ENCODE data around the gene NLRX1. TPM values are rescaled to one million over a fixed set of nuclear protein-coding genes. Genes with fewer than 3 reads are reported as not detected.

The NLRX1 gene
- total and polyA plus RNA-seq, 2 donors (not counting 3 experiments of a cell fraction or from before 2014, with no cell fraction given): 15.1 to 15.5 TPM

DNA sequence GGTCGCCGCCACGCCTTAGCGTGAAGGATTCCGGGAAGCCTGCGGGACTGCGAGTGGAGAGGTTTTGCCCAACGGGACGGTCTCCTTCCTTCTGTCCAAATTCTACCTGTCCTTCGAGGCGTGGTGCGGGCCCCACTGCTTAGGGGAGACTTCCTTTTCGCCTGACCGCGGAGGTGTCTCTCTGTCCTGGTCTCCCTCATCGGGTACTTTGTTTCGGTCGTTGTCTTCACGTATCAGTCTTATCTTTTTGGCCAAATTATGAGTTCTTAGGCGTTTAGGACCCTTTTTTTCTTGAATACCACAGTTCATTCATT is 46.8 kb upstream of the NLRX1 start:
- no peaks in the 10 kb centered on the region for H3K9me3 ChIP-seq (replicated peaks; ENCODE audit: control insufficient read depth, insufficient read depth, low read length)
- peaks cover 13% of the 10 kb centered on the region for H3K79me2 ChIP-seq (ENCODE audit: control insufficient read depth, insufficient read depth, low read length)
- BruUV-seq (replicated peaks): TSS peak; percentile 80

More for the DNA sequence above, 46.8 kb upstream of the NLRX1 start:
- Histone ChIP-seq H2AFZ (ENCODE audit: low read depth, low read length) (peak overlapping the region; percentile 71), H3K27ac (ENCODE audit: insufficient read depth, low read depth, low read length) (peak overlapping the region; percentile 4), H4K20me1 (replicated peaks; ENCODE audit: control insufficient read depth, extremely low read depth, insufficient read depth, low read length) (no peaks in the 10 kb centered on the region), H3K9ac (replicated peaks; ENCODE audit: extremely low read depth, insufficient read depth, low read length) (peak overlapping the region; percentile 50), H3K4me3 (replicated peaks in 1 of 3; ENCODE audit: insufficient read depth in 1 of 3, low read depth in 1 of 3, low read length in 3 of 3) (peak overlapping the region; percentile 62 to 93 (median 85)), H3K9me1 (replicated peaks; ENCODE audit: control insufficient read depth, extremely low read depth, insufficient read depth, low read length) (no peaks in the 10 kb centered on the region), H3K4me2 (ENCODE audit: insufficient read depth, low read length) (peak overlapping the region; percentile 85), H3K27me3 (ENCODE audit: control insufficient read depth in 2 of 2, insufficient read depth in 2 of 2, low read length in 2 of 2) (no peaks in the 10 kb centered on the region), H3K36me3 (ENCODE audit: control insufficient read depth in 2 of 2, extremely low read depth in 1 of 2, insufficient read depth in 2 of 2, low read length in 2 of 2) (peaks cover 0 to 7% of the 10 kb centered on the region in 2 experiments), H3K4me1 (ENCODE audit: control insufficient read depth, extremely low read depth, insufficient read depth, low read length) (peaks cover 12% of the 10 kb centered on the region)
- no peak for TF ChIP-seq JUN (IDR thresholded peaks at IDR 0.05; ENCODE audit: borderline replicate concordance, insufficient read depth, insufficient read length, low read depth)
- TF ChIP-seq POLR2A (IDR thresholded peaks at IDR 0.05; ENCODE audit: low read depth, low read length): no peak
- TF ChIP-seq FOS (IDR thresholded peaks at IDR 0.05; ENCODE audit: borderline replicate concordance, insufficient read depth, low read length): no peak
- TF ChIP-seq POLR2AphosphoS5 (IDR thresholded peaks at IDR 0.05; ENCODE audit: insufficient read depth, low read depth, low read length): no peak
- TF ChIP-seq EZH2 (IDR thresholded peaks at IDR 0.05; ENCODE audit: borderline replicate concordance, low read depth, low read length, severe bottlenecking): no peak
- TF ChIP-seq, protein P1, sequence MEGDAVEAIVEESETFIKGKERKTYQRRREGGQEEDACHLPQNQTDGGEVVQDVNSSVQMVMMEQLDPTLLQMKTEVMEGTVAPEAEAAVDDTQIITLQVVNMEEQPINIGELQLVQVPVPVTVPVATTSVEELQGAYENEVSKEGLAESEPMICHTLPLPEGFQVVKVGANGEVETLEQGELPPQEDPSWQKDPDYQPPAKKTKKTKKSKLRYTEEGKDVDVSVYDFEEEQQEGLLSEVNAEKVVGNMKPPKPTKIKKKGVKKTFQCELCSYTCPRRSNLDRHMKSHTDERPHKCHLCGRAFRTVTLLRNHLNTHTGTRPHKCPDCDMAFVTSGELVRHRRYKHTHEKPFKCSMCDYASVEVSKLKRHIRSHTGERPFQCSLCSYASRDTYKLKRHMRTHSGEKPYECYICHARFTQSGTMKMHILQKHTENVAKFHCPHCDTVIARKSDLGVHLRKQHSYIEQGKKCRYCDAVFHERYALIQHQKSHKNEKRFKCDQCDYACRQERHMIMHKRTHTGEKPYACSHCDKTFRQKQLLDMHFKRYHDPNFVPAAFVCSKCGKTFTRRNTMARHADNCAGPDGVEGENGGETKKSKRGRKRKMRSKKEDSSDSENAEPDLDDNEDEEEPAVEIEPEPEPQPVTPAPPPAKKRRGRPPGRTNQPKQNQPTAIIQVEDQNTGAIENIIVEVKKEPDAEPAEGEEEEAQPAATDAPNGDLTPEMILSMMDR (IDR thresholded peaks at IDR 0.05; ENCODE audit: extremely low read depth in 1 of 2, insufficient read depth in 1 of 2, low read depth in 1 of 2, low read length in 2 of 2): no peak
- no peak for TF ChIP-seq GATA2 (IDR thresholded peaks at IDR 0.05; ENCODE audit: insufficient read depth, insufficient read length, low read depth, low read length)
- TF ChIP-seq, protein P2, sequence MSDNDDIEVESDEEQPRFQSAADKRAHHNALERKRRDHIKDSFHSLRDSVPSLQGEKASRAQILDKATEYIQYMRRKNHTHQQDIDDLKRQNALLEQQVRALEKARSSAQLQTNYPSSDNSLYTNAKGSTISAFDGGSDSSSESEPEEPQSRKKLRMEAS (IDR thresholded peaks at IDR 0.05; ENCODE audit: insufficient read depth, insufficient read length): no peak
- no peak for TF ChIP-seq MYC (IDR thresholded peaks at IDR 0.05; ENCODE audit: low read depth, low read length)
- DNase-seq (ENCODE audit: low read depth, low spot score) (no peak), FAIRE-seq (no peak)
- intact Hi-C loops (cut with micrococcal nuclease): loop anchor here (1.0 kb wide), 3 partner anchors 14 to 47 kb away; partner anchors contain the start of genes C2CD2L and NLRX1
- POLR2A ChIA-PET: interaction anchor here (0.6 to 2.0 kb wide), 5 partner anchors 14 to 81 kb away, joined by 3 to 7 read pairs (median 4); partner anchors contain the start of genes C2CD2L and DPAGT1
- CTCF ChIA-PET: interaction anchor here (1.1 to 2.4 kb wide), 8 partner anchors 13 to 217 kb away, joined by 3 to 15 read pairs (median 6); partner anchors contain the start of genes C2CD2L, DPAGT1 and NLRX1
- dilution Hi-C loops (cut with MboI; ENCODE audit: extremely low pct_ligation_motif_present, low sequenced_read_pairs): no loop called here
